KG1 (cell line): Measurements from ENCODE around the gene MAP2K4.
"Not testable (repeated sequence)": the region's sequence is repeated elsewhere in the genome, so short reads cannot be mapped to it uniquely, and the experiment has no call there.

Source experiments
- DNase-seq: peaks from one replicate; lab custom pipeline; 2025; lab: John Stamatoyannopoulos, UW

MAP2K4 gene

DNA sequence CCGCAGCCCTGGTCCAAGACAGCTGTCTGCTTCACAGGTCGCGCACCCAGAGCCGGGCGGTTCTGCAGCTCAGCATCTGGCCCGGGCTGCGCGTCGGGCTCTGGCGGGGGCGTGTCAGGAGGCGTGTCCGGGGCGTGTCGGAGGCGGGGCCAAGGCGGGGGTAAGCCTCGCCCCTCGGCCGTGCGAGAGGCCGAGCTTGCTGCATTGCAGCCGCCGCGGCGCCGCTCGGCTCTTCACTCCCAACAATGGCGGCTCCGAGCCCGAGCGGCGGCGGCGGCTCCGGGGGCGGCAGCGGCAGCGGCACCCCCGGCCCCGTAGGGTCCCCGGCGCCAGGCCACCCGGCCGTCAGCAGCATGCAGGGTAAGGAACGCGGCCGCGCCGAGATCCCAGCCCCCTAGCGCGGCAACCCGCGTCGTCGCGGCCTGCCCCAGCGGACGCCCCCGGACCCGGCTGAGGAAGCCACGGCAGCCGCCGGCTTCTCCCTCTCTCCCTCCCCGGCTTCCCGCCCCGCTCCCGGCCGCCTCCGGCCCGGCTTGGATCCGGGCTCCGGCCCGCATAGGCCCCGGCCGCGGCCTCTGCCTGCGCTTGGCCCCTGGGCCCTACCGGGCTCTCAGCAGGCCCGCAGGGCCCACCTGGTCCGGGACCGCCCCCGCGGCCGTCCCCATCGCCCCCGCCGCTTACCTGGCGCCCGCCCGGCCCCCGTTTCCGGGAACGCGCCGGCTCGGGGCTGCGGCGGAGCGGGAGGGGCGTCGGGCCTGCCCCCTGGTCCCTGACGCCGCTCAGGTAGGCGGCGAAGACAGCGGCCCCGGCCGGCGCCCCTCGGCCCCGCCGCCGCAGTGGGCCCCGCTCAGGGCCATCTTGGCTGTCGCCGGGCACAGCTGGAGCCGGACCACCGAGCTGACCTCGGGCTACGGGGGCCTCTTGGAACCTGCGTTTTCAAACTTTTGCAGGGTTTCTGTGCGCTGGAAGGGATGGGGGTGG, at the start of gene MAP2K4:
MAP2K4 (plus strand) TSS at position 236 of the 981 bp plus-strand sequence; CDS start at position 246, 10 bp downstream.
- DNase-seq, result peak; percentile 8

- not testable (repeated sequence) for DNase-seq
Observed at GRCh38 chr17:11972741-11973140, 47.9 kb upstream of the MAP2K4 start.

GRCh38 chr17:11979795-11980194, 40.9 kb upstream of the MAP2K4 start:
- no peak for DNase-seq

DNA sequence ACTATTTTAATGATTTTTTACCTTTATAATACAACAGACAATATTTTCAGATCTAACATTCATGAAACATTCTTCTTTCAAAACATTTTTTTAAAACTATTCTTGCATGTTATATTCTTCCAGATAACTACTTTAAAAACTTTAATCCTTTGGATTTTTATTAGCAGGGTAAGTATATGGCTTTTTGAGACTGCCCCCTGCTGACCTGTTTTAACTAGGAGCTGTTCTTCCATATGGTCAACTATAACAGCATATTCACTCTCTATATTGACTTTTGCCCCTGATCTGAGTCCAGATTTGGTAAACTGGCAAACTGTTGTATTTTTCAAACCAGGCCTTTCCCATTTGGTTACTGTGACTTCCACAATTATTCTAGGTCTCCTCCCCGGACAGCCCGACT, 39.9 kb upstream of the MAP2K4 start:
- no peak for DNase-seq

DNA sequence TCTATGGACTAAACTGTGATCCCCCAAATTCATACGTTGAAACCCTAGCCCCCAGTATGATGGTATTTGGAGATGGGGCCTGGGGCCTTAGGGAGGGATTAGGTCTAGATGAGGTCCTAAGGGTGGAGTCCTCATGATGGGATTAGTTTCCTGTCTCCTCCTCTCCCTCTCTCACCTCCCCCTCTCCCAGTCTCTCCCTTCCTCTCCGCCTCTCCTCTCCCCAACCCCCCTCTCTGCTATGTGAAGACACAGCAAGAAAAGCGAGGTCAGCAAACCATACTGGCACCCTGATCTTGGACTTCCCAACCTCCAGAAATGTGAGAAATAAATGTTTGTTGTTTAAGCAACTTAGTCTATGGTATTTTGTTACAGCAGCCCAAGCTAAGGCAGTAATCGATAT, 38.8 kb upstream of the MAP2K4 start:
- no peak for DNase-seq

DNA sequence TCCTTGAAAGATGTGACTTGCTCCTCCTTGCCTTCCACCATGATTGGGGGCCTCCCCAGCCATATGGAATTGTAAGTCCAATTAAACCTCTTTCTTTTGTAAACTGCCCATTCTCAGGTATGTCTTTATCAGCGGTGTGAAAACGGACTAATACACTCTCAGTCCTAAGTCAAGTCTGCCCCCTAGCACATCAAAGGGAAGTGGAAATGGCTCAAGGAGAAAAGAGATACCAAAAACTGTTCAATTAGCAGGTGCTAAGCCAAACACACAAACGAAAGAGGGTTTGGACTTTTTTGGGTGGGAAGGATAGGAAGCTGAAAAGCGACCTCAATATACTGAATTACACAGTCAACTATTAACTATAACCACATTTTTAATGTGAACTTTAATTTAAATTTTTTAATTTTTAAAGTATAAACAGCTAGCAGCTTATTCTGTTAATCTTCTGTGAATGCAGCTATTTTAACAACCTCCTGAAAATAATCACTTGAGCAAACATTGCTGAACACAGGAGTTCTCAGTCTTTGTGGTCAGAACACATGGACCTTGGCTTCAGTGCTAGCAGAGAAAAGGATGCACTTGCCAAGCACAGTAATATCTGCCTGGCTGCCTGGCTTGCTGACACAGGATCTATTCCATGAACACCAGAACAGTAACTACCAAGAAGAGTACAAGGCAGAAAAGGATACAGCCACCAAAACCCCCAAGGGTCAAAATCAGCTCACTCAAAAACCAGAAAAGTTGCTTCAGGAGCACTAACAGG, 34.3 kb upstream of the MAP2K4 start:
- no peak for DNase-seq

- DNase-seq, result no peak
Observed at GRCh38 chr17:11986942-11987329, 33.7 kb upstream of the MAP2K4 start.

DNA sequence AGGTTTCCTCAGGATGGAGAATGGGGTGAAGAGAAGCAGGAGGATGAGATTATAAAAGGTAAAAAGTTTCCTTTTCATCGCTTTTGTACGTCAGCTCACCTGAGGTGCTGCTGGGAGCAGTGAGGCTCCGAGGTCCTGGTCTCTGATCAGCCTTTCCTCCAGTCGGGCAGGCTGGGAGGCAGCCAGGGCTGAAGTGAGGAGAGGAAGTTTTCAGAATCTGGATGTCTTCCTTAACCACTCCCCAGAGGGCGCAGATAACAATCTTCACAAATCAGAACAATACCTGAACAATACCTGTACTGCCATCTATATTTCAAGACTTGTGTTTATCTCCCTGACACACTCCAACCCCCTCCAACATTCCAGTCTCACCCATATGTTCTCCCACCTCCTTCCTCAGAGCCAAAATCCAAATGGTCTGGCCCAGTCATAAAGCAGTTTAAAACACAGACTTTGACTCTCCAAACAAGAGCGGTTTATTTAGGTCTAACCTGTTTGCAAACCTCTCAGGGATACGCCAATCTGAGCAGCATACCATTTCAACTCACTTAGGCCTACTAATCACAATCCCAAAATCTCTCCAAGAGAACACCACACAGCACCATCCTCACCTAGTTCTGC, 30.2 kb upstream of the MAP2K4 start:
- no peak for DNase-seq

- no peak for DNase-seq
Observed at GRCh38 chr17:11991461-11991860, 29.2 kb upstream of the MAP2K4 start.

DNA sequence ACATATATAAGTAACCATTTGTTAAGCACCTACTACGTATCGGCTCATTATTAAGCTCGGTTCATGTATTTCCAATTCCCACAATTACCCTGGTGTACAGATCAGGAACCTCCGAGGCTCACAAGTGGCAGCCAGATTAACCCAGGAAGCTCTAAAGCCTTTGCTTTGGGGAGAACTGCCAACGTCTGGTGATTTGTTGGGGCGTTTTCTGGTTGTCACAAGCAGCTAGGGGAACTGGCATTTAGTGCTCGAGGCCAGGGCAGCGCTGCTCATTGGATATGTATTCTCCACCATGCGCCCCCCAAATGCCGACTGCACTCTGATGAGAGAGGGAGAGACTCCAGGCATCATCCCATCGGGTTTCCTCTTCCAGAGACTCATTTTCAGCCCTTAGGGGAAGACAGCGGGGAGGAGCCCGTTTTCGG, 23.9 kb upstream of the MAP2K4 start:
- DNase-seq, result peak; percentile 11

DNA sequence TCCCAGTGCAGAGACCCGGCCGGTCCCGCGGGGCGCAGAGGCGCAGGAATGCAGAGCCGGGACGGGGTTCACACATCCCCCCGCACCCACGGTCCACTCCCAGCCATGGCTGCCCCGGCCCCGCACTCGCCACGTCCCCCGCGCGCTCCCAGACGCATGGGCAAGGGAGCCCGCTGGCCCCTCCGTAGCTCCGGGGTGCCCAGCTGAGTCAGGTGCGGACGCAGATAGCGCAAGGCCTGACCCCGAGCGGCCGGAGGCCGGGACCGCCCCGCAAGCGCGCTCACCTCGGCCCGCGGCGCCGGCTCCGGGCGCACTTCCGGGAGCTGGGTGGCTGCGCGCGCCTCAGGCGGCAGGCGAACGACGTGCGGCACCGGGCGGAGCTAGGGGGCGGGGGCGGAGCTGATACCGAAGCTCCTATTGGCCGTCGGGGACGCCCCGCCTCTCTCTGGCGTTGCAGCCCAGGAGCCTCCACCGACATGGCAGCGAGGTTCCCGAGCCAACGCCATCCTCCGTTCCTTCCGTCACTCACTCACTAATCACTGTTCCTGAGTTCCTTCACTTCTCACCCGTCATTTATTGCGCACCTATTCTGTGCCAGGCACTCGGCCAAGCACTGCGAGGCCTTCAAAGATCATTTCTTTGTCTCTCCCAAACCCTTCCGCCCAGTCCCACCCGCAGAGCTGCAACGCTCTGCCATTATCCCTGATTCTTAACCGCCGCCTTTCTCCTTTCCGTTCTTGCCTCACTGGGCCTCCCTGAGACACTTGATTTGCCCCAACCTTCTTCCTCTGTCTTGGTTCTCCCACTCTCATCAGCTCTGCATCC, 23.3 kb upstream of the MAP2K4 start, which contains the start of gene ZNF18:
ZNF18 (minus strand) TSS at position 329 of the 825 bp plus-strand sequence. CDS start 4,646 bp downstream, outside the sequence.
- peak; percentile 11 for DNase-seq

GRCh38 chr17:11997972-11998233, 22.8 kb upstream of the MAP2K4 start:
- no peak for DNase-seq

- DNase-seq, result no peak
Observed at GRCh38 chr17:11999696-12000095, 21.0 kb upstream of the MAP2K4 start.

- DNase-seq, result no peak
Observed at GRCh38 chr17:12007466-12007865, 13.2 kb upstream of the MAP2K4 start.

- no peak for DNase-seq
Observed at GRCh38 chr17:12021623-12022140, 1.0 kb downstream of the MAP2K4 start.

- no peak for DNase-seq
Observed at GRCh38 chr17:12022310-12022709, 1.6 kb downstream of the MAP2K4 start.

- no peak for DNase-seq
Observed at GRCh38 chr17:12024327-12024726, 3.6 kb downstream of the MAP2K4 start.

- DNase-seq, result no peak
Observed at GRCh38 chr17:12027658-12028057, 7.0 kb downstream of the MAP2K4 start.

GRCh38 chr17:12028611-12029010, 7.9 kb downstream of the MAP2K4 start:
- no peak for DNase-seq

GRCh38 chr17:12034538-12034937, 13.9 kb downstream of the MAP2K4 start:
- no peak for DNase-seq

GRCh38 chr17:12035673-12036072, 15.0 kb downstream of the MAP2K4 start:
- DNase-seq, result no peak
